HG02588 (cell line): Measurements from ENCODE around the gene FCER1A.

ENCODE experiments used
- ATAC-seq: cut with Tn5 transposase; IDR thresholded peaks from one replicate; pipeline ENCODE4 v1.9.1; 2021; ENCODE audit warnings: mild to moderate bottlenecking, moderate library complexity; ENCODE audit not compliant: unreplicated experiment

FCER1A gene

GRCh38 chr1:159302095-159302494, at the start of gene FCER1A:
TSS of gene FCER1A (plus strand) at chr1:159302336. CDS start at chr1:159302365, 29 bp downstream.
- ATAC-seq = no peak

GRCh38 chr1:159261311-159261710, 40.8 kb upstream of the FCER1A start:
- no peak for ATAC-seq

- no peak for ATAC-seq
Measured at GRCh38 chr1:159261721-159262494, 40.2 kb upstream of the FCER1A start.

GRCh38 chr1:159266832-159267231, 35.3 kb upstream of the FCER1A start:
- ATAC-seq = no peak

- no peak for ATAC-seq
Measured at GRCh38 chr1:159274631-159275030, 27.5 kb upstream of the FCER1A start.

- ATAC-seq = no peak
Measured at GRCh38 chr1:159275891-159276290, 26.2 kb upstream of the FCER1A start.

DNA sequence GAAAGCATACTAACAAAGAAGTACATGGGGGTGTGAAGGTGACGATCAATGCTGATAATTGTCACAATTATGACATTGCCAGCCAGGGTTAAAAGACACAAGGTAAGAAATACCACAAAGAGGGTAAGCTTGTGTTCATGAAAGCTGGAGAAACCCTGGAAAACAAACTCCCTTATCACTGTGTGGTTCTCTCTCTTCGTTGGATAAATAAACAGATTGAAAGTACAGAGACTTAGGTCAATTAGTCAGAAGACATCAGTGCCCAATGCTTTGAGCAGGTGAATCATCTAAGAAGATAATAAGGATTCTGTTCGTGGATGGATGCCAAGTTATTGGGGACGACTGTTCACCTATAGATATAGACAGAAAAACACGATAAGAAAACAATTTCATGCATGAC, 22.4 kb upstream of the FCER1A start:
- ATAC-seq = no peak

- no peak for ATAC-seq
Measured at GRCh38 chr1:159282118-159282517, 20.0 kb upstream of the FCER1A start.

GRCh38 chr1:159289060-159289459, 13.1 kb upstream of the FCER1A start:
- ATAC-seq = no peak

- no peak for ATAC-seq
Measured at GRCh38 chr1:159291424-159291823, 10.7 kb upstream of the FCER1A start.

DNA sequence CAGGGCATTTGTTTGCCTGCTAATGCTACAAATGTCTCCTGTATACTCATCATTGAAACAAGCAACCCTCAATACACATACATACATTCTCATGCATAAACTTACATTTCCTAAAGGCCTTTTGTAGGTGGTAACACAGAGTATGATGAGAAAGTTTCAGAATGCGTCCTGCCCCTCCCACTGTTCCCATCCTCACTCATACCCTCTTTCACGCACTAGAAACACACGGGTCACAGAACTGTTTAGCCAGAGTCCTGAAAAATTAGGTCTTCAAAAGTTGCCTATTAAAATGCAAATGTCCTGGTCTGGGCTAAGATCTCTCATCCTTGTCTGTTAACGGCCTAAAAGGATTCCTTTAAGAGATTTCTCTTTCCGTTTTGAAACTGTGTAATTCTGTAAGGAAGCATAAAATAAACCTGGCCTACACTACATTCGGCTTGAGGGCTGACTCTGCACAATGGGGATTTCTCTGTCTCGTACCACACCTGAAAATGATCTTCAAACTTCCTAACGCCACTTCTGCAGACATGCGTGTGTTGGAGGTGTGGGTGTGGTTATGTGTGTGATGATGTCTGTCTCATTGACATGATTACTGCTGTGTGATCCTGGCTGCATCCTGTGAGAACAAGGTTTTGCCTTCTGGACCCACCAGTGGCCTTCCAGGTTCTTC, 5.3 kb upstream of the FCER1A start:
- no peak for ATAC-seq

DNA sequence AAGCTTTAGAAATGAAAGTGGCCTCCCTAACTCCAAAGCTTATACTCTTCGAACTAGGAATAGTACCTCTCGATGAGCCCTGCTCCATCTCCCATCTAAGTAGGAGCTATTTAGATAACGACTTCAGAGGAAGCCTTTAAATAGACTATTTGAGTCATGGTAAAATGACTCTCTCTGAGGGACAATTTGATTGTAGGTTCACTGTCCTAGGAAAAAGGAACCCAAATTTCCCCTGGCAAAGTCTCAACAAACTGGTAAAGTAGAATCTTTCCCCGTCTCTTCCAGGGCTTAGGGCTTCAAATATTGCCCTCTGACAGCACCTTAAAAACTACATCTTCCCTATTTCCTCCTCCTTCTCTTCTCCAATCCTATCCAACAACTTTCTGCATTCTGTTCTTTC, 2.0 kb upstream of the FCER1A start:
- ATAC-seq = no peak

DNA sequence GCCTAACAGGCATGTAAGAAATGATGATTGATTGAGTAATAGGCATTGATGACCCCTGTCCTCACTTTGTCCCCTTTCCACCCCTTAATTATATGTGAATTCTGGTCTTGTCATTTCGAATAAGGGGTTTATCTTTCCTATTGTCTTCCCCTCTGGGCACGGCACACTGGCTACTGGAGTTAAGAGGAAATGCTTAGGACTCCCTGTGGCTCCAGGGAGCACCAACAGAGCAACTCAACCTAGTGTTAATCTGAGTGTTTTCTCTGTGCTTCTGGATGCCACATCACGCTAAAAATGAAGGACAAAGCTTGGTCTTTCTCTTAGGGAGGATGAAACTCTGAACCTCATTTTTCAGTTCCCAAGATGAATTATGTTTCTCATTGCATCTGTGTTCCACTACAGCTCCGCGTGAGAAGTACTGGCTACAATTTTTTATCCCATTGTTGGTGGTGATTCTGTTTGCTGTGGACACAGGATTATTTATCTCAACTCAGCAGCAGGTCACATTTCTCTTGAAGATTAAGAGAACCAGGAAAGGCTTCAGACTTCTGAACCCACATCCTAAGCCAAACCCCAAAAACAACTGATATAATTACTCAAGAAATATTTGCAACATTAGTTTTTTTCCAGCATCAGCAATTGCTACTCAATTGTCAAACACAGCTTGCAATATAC, 5.3 kb downstream of the FCER1A start:
- ATAC-seq = no peak

- ATAC-seq = no peak
Measured at GRCh38 chr1:159311679-159312078, 9.5 kb downstream of the FCER1A start.

GRCh38 chr1:159315381-159315780, 13.2 kb downstream of the FCER1A start:
- ATAC-seq = no peak

DNA sequence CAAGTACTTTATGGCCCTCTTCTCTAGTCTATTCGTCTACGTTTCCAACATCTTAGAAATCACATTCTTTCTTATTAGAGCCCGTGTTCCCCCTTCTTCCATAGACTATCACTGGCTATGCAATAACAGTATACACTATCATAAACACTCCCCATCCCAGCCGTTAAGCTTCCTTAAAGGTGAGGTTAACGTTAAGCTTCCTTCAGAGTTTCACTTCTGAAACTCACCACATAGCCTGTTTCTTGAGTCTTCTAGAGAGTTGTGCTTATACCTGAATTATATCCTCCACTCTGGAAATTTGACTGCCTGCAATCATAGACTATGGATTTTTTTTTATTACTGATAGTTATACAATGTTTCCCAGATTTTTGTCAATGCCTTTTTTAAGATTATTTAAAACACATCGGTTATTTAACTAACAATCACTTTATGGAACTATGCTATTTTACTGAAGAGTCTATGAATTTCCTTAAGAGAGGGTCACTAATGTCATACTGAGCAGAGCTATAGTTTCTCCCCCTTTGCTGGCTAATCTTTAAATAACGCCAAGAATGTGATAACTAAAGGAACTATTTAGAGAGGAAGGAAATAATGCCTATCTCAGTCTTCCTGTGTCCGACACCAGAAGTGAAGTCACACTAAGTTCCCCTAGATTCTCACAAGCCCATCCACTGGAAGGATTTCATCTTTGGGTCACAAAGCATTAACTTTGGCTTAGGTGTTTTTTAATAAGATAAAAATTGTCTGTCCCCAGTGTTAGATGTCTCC, 16.8 kb downstream of the FCER1A start:
- no peak for ATAC-seq

- ATAC-seq = no peak
Measured at GRCh38 chr1:159334797-159335196, 32.7 kb downstream of the FCER1A start.

- no peak for ATAC-seq
Measured at GRCh38 chr1:159338018-159338417, 35.9 kb downstream of the FCER1A start.

- no peak for ATAC-seq
Measured at GRCh38 chr1:159339536-159339935, 37.4 kb downstream of the FCER1A start.

GRCh38 chr1:159341736-159342135, 39.6 kb downstream of the FCER1A start:
- ATAC-seq = no peak

- no peak for ATAC-seq
Measured at GRCh38 chr1:159342761-159343425, 40.8 kb downstream of the FCER1A start.
